HCT116 (cell line): Measurements from ENCODE around the gene EFS. TPM values are rescaled to one million over a fixed set of nuclear protein-coding genes. Genes with fewer than 3 reads are reported as not detected.

ENCODE experiments used
- ATAC-seq: fragments of 200-7000 bp; cut with Tn5 transposase; 2 replicates; pipeline ENCODE4 v1.9.1; 2020; ENCODE audit warnings: mild to moderate bottlenecking, moderate library complexity
- BruUV-seq: library from RNA; stranded (reverse); fragments of 400-500 nt; replicated peaks from 2 replicates; lab custom pipeline; 2021; lab: Mats Ljungman, UMichigan
- CTCF ChIA-PET: fragments of 300-600 bp; sonication (Branson Sonifier 250); formaldehyde crosslinking; loops from one replicate; lab custom pipeline; 2021; ENCODE audit warnings: antibody characterized with exemption; lab: Charles Lee
- POLR2A ChIA-PET: fragments of 300-600, 350-600 bp; sonication (Branson Sonifier 250); formaldehyde crosslinking; loops from one replicate; lab custom pipeline; 2021; ENCODE audit warnings: antibody characterized with exemption; lab: Charles Lee
- RAD21 ChIA-PET, 2 experiments: fragments of 300-600 bp; sonication (Branson Sonifier 250); formaldehyde crosslinking; loops; one replicate each; lab custom pipeline; 2023; ENCODE audit warnings: low total read pairs in 2 of 2; ENCODE audit not compliant: uncharacterized antibody in 2 of 2, unreplicated experiment in 2 of 2, low non-redundant PET in 1 of 2; lab: Charles Lee
- DNase-seq: peaks from one replicate; pipeline ENCODE4 v3.0.0-alpha.2; 2010; ENCODE audit warnings: low read depth, low spot score
- H2AFZ ChIP-seq: fragments of 200-600 bp; shearing (Covaris generic), sonication (generic); 2 replicates; pipeline ENCODE4 v1.6.1; 2017; ENCODE audit warnings: low read depth, mixed run types, mixed read lengths, antibody characterized with exemption, low read length; ENCODE audit not compliant: poor library complexity, severe bottlenecking
- H3K27ac ChIP-seq: 2 replicates; pipeline ENCODE4 v1.5.1; 2012; ENCODE audit warnings: low read depth, low read length
- H3K27me3 ChIP-seq: fragments of 200-600 bp; sonication (generic); 2 replicates; pipeline ENCODE4 v1.6.1; 2016; ENCODE audit warnings: mixed run types, low read length, mixed read lengths; ENCODE audit not compliant: insufficient read depth
- H3K36me3 ChIP-seq, 2 experiments: fragments of 200-500 bp in 1 of 2; fragments of 200-600 bp in 1 of 2; sonication (Bioruptor generic) in 1 of 2; sonication (generic) in 1 of 2; 2 replicates each; pipeline versions ENCODE4 v1.5.1 to v1.6.1; 2014 to 2016; ENCODE audit warnings: low read length in 2 of 2, inconsistent platforms in 1 of 2, mixed read lengths in 1 of 2, mixed run types in 1 of 2; ENCODE audit not compliant: insufficient read depth in 2 of 2, control insufficient read depth in 1 of 2
- H3K4me1 ChIP-seq, 2 experiments: fragments of 200-600 bp in 1 of 2; sonication (generic) in 1 of 2; 2 replicates each; pipeline versions ENCODE4 v1.5.1 to v1.6.1; 2012 to 2017; ENCODE audit warnings: low read length in 2 of 2, inconsistent platforms in 1 of 2, mild to moderate bottlenecking in 1 of 2, mixed read lengths in 1 of 2, mixed run types in 1 of 2, moderate library complexity in 1 of 2; ENCODE audit not compliant: insufficient read depth in 2 of 2, control insufficient read depth in 1 of 2
- H3K4me2 ChIP-seq: fragments of 200-600 bp; sonication (generic); 2 replicates; pipeline ENCODE4 v1.6.1; 2017; ENCODE audit warnings: mixed run types, low read length, mixed read lengths
- H3K4me3 ChIP-seq, 2 experiments: fragments of 200-600 bp in 1 of 2; sonication (generic) in 1 of 2; replicated peaks in 1 of 2; 2 replicates each; pipeline ENCODE4 v1.5.1; 2011 to 2016; ENCODE audit warnings: low read length in 2 of 2, control low read depth in 1 of 2, low read depth in 1 of 2, mild to moderate bottlenecking in 1 of 2, mixed read lengths in 1 of 2, mixed run types in 1 of 2
- H3K79me2 ChIP-seq: fragments of 200-600 bp; sonication (generic); 2 replicates; pipeline ENCODE4 v1.6.1; 2017; ENCODE audit warnings: mild to moderate bottlenecking, mixed run types, low read length, moderate library complexity, mixed read lengths; ENCODE audit not compliant: insufficient read depth
- H3K9ac ChIP-seq: fragments of 200-600 bp; sonication (generic); 2 replicates; pipeline ENCODE4 v1.6.1; 2016; ENCODE audit warnings: low read length, mixed read lengths
- H3K9me2 ChIP-seq: fragments of 200-600 bp; sonication (generic), shearing (Covaris generic); 2 replicates; pipeline ENCODE4 v1.6.1; 2017; ENCODE audit warnings: mixed run types, mild to moderate bottlenecking, moderate library complexity; ENCODE audit not compliant: insufficient read depth
- H3K9me3 ChIP-seq, 2 experiments: fragments of 200-500 bp in 1 of 2; fragments of 200-600 bp in 1 of 2; sonication (Bioruptor generic) in 1 of 2; sonication (generic) in 1 of 2; 2 replicates each; pipeline ENCODE4 v1.6.1; 2014 to 2017; ENCODE audit warnings: low read length in 2 of 2, mixed read lengths in 2 of 2, inconsistent platforms in 1 of 2, low read depth in 1 of 2, mild to moderate bottlenecking in 1 of 2, mixed run types in 1 of 2, moderate library complexity in 1 of 2; ENCODE audit not compliant: control insufficient read depth in 1 of 2, insufficient read depth in 1 of 2
- H4K20me1 ChIP-seq: fragments of 200-600 bp; sonication (generic), shearing (Covaris generic); 2 replicates; pipeline ENCODE4 v1.6.1; 2017; ENCODE audit warnings: mixed run types, mild to moderate bottlenecking, moderate library complexity; ENCODE audit not compliant: insufficient read depth
- CBX3 ChIP-seq: IDR thresholded peaks from 2 replicates; pipeline ENCODE4 v1.6.1; 2012; ENCODE audit warnings: low read depth
- CEBPB ChIP-seq: IDR thresholded peaks from 2 replicates; pipeline ENCODE4 v1.6.1; 2012; ENCODE audit warnings: low read depth
- EGR1 ChIP-seq: IDR thresholded peaks from 2 replicates; pipeline ENCODE4 v1.6.1; 2012; ENCODE audit warnings: low read depth
- ELF1 ChIP-seq: IDR thresholded peaks from 2 replicates; pipeline ENCODE4 v1.6.1; 2012; ENCODE audit warnings: low read depth, borderline replicate concordance
- EZH2 ChIP-seq: fragments of 200-600 bp; sonication (generic); IDR thresholded peaks from 2 replicates; pipeline ENCODE4 v1.6.1; 2017; ENCODE audit warnings: antibody characterized with exemption, mixed run types
- EZH2phosphoT487 ChIP-seq: fragments of 200-600 bp; IDR thresholded peaks from 2 replicates; pipeline ENCODE4 v1.6.1; 2018; ENCODE audit warnings: antibody characterized with exemption, borderline replicate concordance
- JUND ChIP-seq: IDR thresholded peaks from 2 replicates; pipeline ENCODE4 v1.6.1; 2012
- MAX ChIP-seq: IDR thresholded peaks from 2 replicates; pipeline ENCODE4 v1.6.1; 2012
- POLR2AphosphoS5 ChIP-seq: IDR thresholded peaks from 2 replicates; pipeline ENCODE4 v1.6.1; 2011; ENCODE audit warnings: mild to moderate bottlenecking, low read depth, low read length, moderate library complexity
- RAD21 ChIP-seq: IDR thresholded peaks from 2 replicates; pipeline ENCODE4 v1.6.1; 2012; ENCODE audit warnings: low read depth, mild to moderate bottlenecking
- SIN3A ChIP-seq: IDR thresholded peaks from 2 replicates; pipeline ENCODE4 v1.6.1; 2012; ENCODE audit warnings: low read depth
- SRF ChIP-seq: IDR thresholded peaks from 2 replicates; pipeline ENCODE4 v1.6.1; 2012; ENCODE audit warnings: low read depth
- YY1 ChIP-seq: IDR thresholded peaks from 2 replicates; pipeline ENCODE4 v1.6.1; 2011; ENCODE audit warnings: low read length, low read depth, moderate library complexity, mild to moderate bottlenecking; ENCODE audit not compliant: insufficient replicate concordance; ENCODE audit errors: extremely low read depth
- ZNF274 ChIP-seq: fragments of 200-500 bp; sonication (Bioruptor generic); IDR thresholded peaks from 2 replicates; pipeline ENCODE4 v1.6.1; 2014; ENCODE audit warnings: mild to moderate bottlenecking, low read depth, low read length, inconsistent platforms
- intact Hi-C: fragments of 100-400 bp; cut with micrococcal nuclease; formaldehyde crosslinking; loops from 2 replicates; pipeline ENCODE4 v1.10.0; 2022
- total RNA-seq: library from RNA; stranded (reverse); gene quantifications from one replicate; pipeline ENCODE4 v1.2.1, GENCODE V29; 2021; ENCODE audit not compliant: unreplicated experiment
- TF ChIP-seq, protein P1 (sequence below), 3 experiments: fragments of 200-600 bp in 1 of 3; sonication (generic) in 1 of 3; IDR thresholded peaks in 2 of 3; conservative IDR thresholded peaks in 1 of 3; 2 replicates each; pipeline ENCODE4 v1.5.1; 2012 to 2017; ENCODE audit warnings: low read depth in 2 of 3, low read length in 2 of 3, antibody characterized with exemption in 1 of 3, borderline replicate concordance in 1 of 3, control low read depth in 1 of 3, mild to moderate bottlenecking in 1 of 3, mixed read lengths in 1 of 3, mixed run types in 1 of 3, moderate library complexity in 1 of 3; ENCODE audit not compliant: insufficient read depth in 1 of 3
- TF ChIP-seq, protein P2 (sequence below): IDR thresholded peaks from 2 replicates; pipeline ENCODE4 v1.6.1; 2011; ENCODE audit warnings: mild to moderate bottlenecking, low read length, moderate library complexity; ENCODE audit not compliant: insufficient replicate concordance; ENCODE audit errors: extremely low read depth
- TF ChIP-seq, protein P3 (sequence below): IDR thresholded peaks from 2 replicates; pipeline ENCODE4 v1.6.1; 2012

Gene EFS
- total RNA-seq, 1 experiment from 2014 or later = 0.10 TPM

DNA sequence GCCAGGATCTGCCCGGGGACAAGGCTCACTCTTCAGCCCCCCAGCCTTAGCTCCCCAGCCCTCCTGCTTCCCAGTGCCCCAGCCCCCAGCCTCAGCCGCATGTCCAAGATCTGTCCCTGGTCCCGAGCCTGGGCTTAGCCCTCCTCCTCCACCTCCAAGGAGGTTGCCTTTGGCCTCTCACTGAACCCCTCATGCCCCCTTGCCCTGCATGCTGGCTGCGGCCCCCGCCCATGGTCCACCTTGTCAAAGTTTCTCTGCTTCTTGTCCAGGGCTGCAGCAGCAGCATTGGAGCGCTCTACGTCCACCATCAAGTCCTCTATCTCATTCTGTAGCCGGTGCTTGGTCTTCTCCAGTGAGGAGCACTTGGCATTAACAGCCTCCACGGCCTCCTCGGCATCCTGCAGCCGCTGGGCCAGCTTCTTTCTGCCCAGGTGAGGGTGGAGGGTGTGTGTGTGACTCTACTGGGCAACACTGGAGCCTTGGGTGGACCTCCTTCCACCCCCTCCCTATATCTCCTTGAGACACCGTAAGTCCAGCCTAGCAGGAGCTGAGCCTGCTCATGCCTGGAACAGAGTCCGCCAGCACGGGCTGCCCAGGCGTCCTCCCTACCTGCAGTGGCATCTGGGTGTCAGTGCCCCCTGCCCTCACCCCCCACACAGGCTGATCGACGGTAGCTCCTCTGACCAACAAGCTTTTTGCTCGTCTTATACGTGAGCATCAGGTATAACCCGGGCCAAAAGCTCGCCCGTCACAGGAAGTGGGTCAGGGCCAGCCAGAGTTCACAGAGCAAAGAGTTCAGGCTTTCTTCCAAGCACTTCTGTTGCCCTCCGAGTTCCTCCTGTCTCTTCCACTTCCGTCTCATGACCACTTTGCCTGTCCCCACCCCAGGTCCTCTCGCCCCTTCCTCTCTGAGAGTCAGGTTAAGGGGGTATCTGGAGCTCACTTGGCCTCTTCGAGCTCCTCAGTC, 23.2 kb upstream of the EFS start:
- H3K27me3 ChIP-seq = peaks cover 13% of the 10 kb centered on the region; the same call in 1 of the 2 replicates
- ATAC-seq (no peak), DNase-seq (no peak)
- H3K4me2 ChIP-seq = no peak overlapping the region
- no peak overlapping the region for H3K27ac ChIP-seq
- H3K4me1 ChIP-seq = no peaks in the 10 kb centered on the region
- H3K9ac ChIP-seq = no peak overlapping the region
- no peak overlapping the region for H2AFZ ChIP-seq
- CTCF ChIA-PET = interaction anchor here (1.0 kb wide), 1 partner anchor 8 kb away, joined by 5 read pairs; no protein-coding TSS in a partner anchor
- H3K36me3 ChIP-seq = no peaks in the 10 kb centered on the region
- H3K79me2 ChIP-seq = no peaks in the 10 kb centered on the region
- H4K20me1 ChIP-seq = no peaks in the 10 kb centered on the region
- H3K9me3 ChIP-seq = no peaks in the 10 kb centered on the region
- TF ChIP-seq, protein P1, sequence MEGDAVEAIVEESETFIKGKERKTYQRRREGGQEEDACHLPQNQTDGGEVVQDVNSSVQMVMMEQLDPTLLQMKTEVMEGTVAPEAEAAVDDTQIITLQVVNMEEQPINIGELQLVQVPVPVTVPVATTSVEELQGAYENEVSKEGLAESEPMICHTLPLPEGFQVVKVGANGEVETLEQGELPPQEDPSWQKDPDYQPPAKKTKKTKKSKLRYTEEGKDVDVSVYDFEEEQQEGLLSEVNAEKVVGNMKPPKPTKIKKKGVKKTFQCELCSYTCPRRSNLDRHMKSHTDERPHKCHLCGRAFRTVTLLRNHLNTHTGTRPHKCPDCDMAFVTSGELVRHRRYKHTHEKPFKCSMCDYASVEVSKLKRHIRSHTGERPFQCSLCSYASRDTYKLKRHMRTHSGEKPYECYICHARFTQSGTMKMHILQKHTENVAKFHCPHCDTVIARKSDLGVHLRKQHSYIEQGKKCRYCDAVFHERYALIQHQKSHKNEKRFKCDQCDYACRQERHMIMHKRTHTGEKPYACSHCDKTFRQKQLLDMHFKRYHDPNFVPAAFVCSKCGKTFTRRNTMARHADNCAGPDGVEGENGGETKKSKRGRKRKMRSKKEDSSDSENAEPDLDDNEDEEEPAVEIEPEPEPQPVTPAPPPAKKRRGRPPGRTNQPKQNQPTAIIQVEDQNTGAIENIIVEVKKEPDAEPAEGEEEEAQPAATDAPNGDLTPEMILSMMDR (IDR thresholded peaks at IDR 0.05 in 2 of 3, conservative IDR thresholded peaks at IDR 0.05 in 1 of 3; ENCODE audit: borderline replicate concordance in 1 of 3, insufficient read depth in 1 of 3, low read depth in 2 of 3, low read length in 2 of 3) = no peak
- TF ChIP-seq SRF (no peak), RAD21 (no peak), MAX (no peak), EGR1 (no peak), YY1 (no peak), ZNF274 (no peak), EZH2phosphoT487 (no peak), EZH2 (no peak), ELF1 (no peak), POLR2AphosphoS5 (no peak), SIN3A (no peak), JUND (no peak), CEBPB (no peak), CBX3 (no peak)
- TF ChIP-seq, protein P2, sequence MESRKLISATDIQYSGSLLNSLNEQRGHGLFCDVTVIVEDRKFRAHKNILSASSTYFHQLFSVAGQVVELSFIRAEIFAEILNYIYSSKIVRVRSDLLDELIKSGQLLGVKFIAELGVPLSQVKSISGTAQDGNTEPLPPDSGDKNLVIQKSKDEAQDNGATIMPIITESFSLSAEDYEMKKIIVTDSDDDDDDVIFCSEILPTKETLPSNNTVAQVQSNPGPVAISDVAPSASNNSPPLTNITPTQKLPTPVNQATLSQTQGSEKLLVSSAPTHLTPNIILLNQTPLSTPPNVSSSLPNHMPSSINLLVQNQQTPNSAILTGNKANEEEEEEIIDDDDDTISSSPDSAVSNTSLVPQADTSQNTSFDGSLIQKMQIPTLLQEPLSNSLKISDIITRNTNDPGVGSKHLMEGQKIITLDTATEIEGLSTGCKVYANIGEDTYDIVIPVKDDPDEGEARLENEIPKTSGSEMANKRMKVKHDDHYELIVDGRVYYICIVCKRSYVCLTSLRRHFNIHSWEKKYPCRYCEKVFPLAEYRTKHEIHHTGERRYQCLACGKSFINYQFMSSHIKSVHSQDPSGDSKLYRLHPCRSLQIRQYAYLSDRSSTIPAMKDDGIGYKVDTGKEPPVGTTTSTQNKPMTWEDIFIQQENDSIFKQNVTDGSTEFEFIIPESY = no peak
- TF ChIP-seq, protein P3, sequence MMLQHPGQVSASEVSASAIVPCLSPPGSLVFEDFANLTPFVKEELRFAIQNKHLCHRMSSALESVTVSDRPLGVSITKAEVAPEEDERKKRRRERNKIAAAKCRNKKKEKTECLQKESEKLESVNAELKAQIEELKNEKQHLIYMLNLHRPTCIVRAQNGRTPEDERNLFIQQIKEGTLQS = no peak
- POLR2A ChIA-PET = no interaction called here
- RAD21 ChIA-PET = no interaction called here
- H3K9me2 ChIP-seq = no peaks in the 10 kb centered on the region
- H3K4me3 ChIP-seq = no peak overlapping the region
- BruUV-seq = no TSS peak
- intact Hi-C loops = no loop called here
